Prostate gland (tissue), 2 donors: ENCODE measurements around the gene FHOD3. TPM values are rescaled to one million over a fixed set of nuclear protein-coding genes. Genes with fewer than 3 reads are reported as not detected.

Source experiments
- DNase-seq: peaks from one replicate; pipeline ENCODE4 v3.0.0-alpha.2; 2019; ENCODE audit warnings: low spot score
- H3K27ac ChIP-seq, 2 donors: fragments of 200-600 bp; sonication (generic); 2 replicates each; pipeline ENCODE4 v1.5.1; 2017 to 2019
- H3K27me3 ChIP-seq: fragments of 200-600 bp; sonication (generic); replicated peaks from 2 replicates; pipeline ENCODE4 v1.5.1; 2019; ENCODE audit not compliant: insufficient read depth
- H3K36me3 ChIP-seq, 2 donors: fragments of 200-600 bp; sonication (generic); 1 replicate in 1 of 2; 2 replicates in 1 of 2; pipeline versions ENCODE4 v1.5.1 to v1.8.1; 2017 to 2019
- H3K4me1 ChIP-seq: fragments of 200-600 bp; sonication (generic); replicated peaks from 2 replicates; pipeline ENCODE4 v1.5.1; 2019
- H3K4me3 ChIP-seq, 2 donors: fragments of 200-600 bp; sonication (generic); 2 replicates each; pipeline ENCODE4 v1.5.1; 2017 to 2019
- H3K9me3 ChIP-seq: fragments of 200-600 bp; sonication (generic); 2 replicates; pipeline ENCODE4 v1.5.1; 2017
- CTCF ChIP-seq, 4 experiments: fragments of 200-600 bp in 2 of 4; fragments of 450-650 bp in 2 of 4; sonication (generic) in 2 of 4; IDR thresholded peaks; 1 replicate in 3 of 4; 2 replicates in 1 of 4; pipeline ENCODE4 v1.5.1; 2016 to 2019; ENCODE audit warnings: antibody characterized with exemption in 4 of 4, mild to moderate bottlenecking in 2 of 4, moderate library complexity in 2 of 4
- POLR2A ChIP-seq: fragments of 450-650 bp; IDR thresholded peaks from one replicate; pipeline ENCODE4 v1.6.1; 2016; ENCODE audit warnings: antibody characterized with exemption, mild to moderate bottlenecking
- POLR2AphosphoS5 ChIP-seq: sonication (generic); formaldehyde crosslinking; IDR thresholded peaks from one replicate; pipeline ENCODE4 v1.6.1; 2017; ENCODE audit warnings: antibody characterized with exemption
- WGBS: methylation state at CpG from one replicate; pipeline ENCODE4 v1.1.5; 2018; 5-methylcytosine and 5-hydroxymethylcytosine counted together
- intact Hi-C: fragments of 100-400 bp; cut with DNase I; formaldehyde crosslinking; loops from one replicate; pipeline ENCODE4 v1.14.2; 2022
- total RNA-seq, 2 donors: library from RNA; depleted of rRNA; stranded (reverse); fragments of >200 nt; gene quantifications; one replicate each; pipeline ENCODE4 v1.1.0, GENCODE V29; 2016

Gene FHOD3
- total RNA-seq, 2 donors from 2014 or later, result 25.1 to 52.5 TPM

DNA sequence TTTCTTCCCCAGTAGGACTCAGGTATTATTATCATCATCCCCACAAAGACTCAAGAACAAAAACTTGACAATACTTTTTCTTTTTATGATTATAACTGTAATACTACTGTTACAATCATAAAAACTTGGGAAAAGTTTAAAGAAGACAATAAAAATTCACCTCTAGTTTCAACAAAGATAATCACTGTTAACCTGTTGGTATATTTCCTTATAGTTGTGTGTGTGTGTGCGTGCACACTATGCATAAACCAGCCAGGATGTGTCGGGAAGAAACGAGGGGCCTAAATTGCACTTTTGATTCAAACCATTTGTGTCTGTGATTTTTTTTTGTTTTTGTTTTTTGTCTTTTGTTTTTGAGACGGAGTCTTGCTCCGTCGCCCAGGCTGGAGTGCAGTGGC lies 298.3 kb downstream of the FHOD3 start:
- no peak overlapping the region for H3K27ac ChIP-seq
- intact Hi-C loops, result no loop called here
- no peak for TF ChIP-seq POLR2AphosphoS5
- TF ChIP-seq POLR2A, result no peak
- TF ChIP-seq CTCF (IDR thresholded peaks at IDR 0.05), result no peak
- no peak overlapping the region for H3K4me3 ChIP-seq
- H3K27me3 ChIP-seq, result no peaks in the 10 kb centered on the region
- WGBS, result 94% methylated on average over 6 of the region's 6 CpGs
- no peak for DNase-seq
- H3K36me3 ChIP-seq, result no peaks in the 10 kb centered on the region
- no peaks in the 10 kb centered on the region for H3K9me3 ChIP-seq
- H3K4me1 ChIP-seq, result no peaks in the 10 kb centered on the region

- H3K27me3 ChIP-seq, result no peaks in the 10 kb centered on the region
- no peak overlapping the region for H3K27ac ChIP-seq
- no peaks in the 10 kb centered on the region for H3K36me3 ChIP-seq
- no peak overlapping the region for H3K4me3 ChIP-seq
- H3K9me3 ChIP-seq, result no peaks in the 10 kb centered on the region
- TF ChIP-seq CTCF (IDR thresholded peaks at IDR 0.05) (no peak), POLR2A (no peak), POLR2AphosphoS5 (no peak)
- WGBS, result 85% methylated on average over 4 of the region's 4 CpGs
- intact Hi-C loops, result no loop called here
- H3K4me1 ChIP-seq, result no peaks in the 10 kb centered on the region
- no peak for DNase-seq
Observed at GRCh38 chr18:36597636-36598035, 300.1 kb downstream of the FHOD3 start.

DNA sequence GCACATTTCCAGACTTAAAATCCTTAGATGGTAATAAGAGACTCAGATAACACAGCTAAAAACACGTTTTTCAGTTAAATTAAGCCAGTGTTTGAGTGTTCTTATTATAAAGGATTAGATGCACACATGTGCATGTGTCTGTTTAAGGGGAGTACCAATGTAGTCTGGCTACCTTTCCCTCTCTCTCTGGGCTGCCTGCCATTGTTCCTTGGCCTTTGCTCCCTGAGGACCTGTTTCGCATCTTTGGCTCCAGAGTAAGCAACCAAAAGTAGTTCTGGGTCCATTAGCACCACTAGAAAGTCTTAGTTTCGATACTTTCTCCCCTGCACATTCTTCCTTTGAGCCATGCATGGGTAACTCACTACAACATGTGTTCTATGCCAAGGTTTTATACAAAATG lies 303.0 kb downstream of the FHOD3 start:
- H3K4me1 ChIP-seq, result no peaks in the 10 kb centered on the region
- H3K9me3 ChIP-seq, result no peaks in the 10 kb centered on the region
- H3K36me3 ChIP-seq, result no peaks in the 10 kb centered on the region
- intact Hi-C loops, result no loop called here
- WGBS, result 80% methylated on average over 3 of the region's 3 CpGs
- no peak for DNase-seq
- no peak overlapping the region for H3K4me3 ChIP-seq
- H3K27me3 ChIP-seq, result no peaks in the 10 kb centered on the region
- TF ChIP-seq POLR2AphosphoS5, result no peak
- no peak for TF ChIP-seq POLR2A
- no peak for TF ChIP-seq CTCF (IDR thresholded peaks at IDR 0.05)
- H3K27ac ChIP-seq, result no peak overlapping the region

DNA sequence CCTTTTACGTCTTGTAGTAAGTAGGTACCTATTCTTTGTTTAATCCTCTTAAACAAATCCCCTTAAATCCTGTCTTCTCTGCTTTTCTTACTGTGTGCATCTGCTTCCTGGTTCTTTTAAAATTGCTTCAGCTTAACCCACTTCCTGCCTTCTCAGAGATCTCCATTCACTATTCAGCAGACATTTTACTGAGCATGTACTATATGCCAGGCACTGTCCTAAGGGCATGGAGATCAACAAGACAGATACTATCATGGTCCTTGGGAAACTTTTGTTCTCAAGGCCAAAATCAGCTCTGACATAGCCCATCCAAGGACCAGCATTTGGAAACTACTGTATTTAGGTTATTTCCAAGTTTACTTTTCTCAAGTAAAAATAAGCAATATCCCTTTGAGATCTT lies 303.8 kb downstream of the FHOD3 start:
- DNase-seq, result no peak
- H3K4me3 ChIP-seq, result no peak overlapping the region
- 84% methylated on average over 1 of the region's 1 CpG for WGBS
- intact Hi-C loops, result no loop called here
- no peaks in the 10 kb centered on the region for H3K4me1 ChIP-seq
- H3K9me3 ChIP-seq, result no peaks in the 10 kb centered on the region
- no peaks in the 10 kb centered on the region for H3K27me3 ChIP-seq
- no peak for TF ChIP-seq POLR2AphosphoS5
- no peak for TF ChIP-seq POLR2A
- no peak for TF ChIP-seq CTCF (IDR thresholded peaks at IDR 0.05)
- no peak overlapping the region for H3K27ac ChIP-seq
- H3K36me3 ChIP-seq, result no peaks in the 10 kb centered on the region

- H3K27ac ChIP-seq, result no peak overlapping the region
- no peaks in the 10 kb centered on the region for H3K27me3 ChIP-seq
- no peak overlapping the region for H3K4me3 ChIP-seq
- no peaks in the 10 kb centered on the region for H3K9me3 ChIP-seq
- intact Hi-C loops, result no loop called here
- 91% methylated on average over 2 of the region's 2 CpGs for WGBS
- DNase-seq, result no peak
- TF ChIP-seq POLR2A (no peak), POLR2AphosphoS5 (no peak), CTCF (IDR thresholded peaks at IDR 0.05) (no peak)
- H3K4me1 ChIP-seq, result no peaks in the 10 kb centered on the region
- no peaks in the 10 kb centered on the region for H3K36me3 ChIP-seq
Observed at GRCh38 chr18:36602071-36602470, 304.6 kb downstream of the FHOD3 start.
